ENCODE measurements around the gene PELO.

The PELO gene

GRCh38 chr5:52834320-52834719, 46.6 kb downstream of the PELO start:
- no peak for DNase-seq

GRCh38 chr5:52837068-52837467, 49.4 kb downstream of the PELO start:
- no peak for DNase-seq
